ENCODE results near the gene PLAGL2. TPM values are rescaled to one million over a fixed set of nuclear protein-coding genes. Genes with fewer than 3 reads are reported as not detected.

PLAGL2 gene
- total and polyA plus RNA-seq, 2 of the 8 experiments (the other 6 are each of a cell fraction or from before 2014, with no cell fraction given) = 20.6 to 25.4 TPM

DNA sequence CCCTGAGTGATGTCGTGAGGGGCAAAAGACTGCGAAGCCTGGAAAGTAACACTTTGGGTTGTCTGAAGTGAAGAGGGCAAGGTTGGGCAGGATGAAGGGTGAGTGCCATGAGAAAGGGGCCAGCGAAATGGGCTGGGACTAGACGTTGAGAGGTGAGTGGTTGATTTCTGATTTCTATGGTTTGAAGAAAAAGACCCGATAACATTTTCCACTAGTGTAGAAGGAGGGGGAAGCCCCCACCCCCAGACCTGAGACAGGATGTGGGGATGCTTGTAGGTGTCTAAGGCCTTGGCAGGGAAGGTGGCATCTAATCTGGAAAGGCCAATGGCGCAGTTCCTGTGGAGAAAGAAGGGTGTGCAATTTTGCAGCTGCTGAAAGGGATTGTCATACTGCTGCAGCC lies 44.6 kb upstream of the PLAGL2 start (continued):
- TF ChIP-seq, protein P1, sequence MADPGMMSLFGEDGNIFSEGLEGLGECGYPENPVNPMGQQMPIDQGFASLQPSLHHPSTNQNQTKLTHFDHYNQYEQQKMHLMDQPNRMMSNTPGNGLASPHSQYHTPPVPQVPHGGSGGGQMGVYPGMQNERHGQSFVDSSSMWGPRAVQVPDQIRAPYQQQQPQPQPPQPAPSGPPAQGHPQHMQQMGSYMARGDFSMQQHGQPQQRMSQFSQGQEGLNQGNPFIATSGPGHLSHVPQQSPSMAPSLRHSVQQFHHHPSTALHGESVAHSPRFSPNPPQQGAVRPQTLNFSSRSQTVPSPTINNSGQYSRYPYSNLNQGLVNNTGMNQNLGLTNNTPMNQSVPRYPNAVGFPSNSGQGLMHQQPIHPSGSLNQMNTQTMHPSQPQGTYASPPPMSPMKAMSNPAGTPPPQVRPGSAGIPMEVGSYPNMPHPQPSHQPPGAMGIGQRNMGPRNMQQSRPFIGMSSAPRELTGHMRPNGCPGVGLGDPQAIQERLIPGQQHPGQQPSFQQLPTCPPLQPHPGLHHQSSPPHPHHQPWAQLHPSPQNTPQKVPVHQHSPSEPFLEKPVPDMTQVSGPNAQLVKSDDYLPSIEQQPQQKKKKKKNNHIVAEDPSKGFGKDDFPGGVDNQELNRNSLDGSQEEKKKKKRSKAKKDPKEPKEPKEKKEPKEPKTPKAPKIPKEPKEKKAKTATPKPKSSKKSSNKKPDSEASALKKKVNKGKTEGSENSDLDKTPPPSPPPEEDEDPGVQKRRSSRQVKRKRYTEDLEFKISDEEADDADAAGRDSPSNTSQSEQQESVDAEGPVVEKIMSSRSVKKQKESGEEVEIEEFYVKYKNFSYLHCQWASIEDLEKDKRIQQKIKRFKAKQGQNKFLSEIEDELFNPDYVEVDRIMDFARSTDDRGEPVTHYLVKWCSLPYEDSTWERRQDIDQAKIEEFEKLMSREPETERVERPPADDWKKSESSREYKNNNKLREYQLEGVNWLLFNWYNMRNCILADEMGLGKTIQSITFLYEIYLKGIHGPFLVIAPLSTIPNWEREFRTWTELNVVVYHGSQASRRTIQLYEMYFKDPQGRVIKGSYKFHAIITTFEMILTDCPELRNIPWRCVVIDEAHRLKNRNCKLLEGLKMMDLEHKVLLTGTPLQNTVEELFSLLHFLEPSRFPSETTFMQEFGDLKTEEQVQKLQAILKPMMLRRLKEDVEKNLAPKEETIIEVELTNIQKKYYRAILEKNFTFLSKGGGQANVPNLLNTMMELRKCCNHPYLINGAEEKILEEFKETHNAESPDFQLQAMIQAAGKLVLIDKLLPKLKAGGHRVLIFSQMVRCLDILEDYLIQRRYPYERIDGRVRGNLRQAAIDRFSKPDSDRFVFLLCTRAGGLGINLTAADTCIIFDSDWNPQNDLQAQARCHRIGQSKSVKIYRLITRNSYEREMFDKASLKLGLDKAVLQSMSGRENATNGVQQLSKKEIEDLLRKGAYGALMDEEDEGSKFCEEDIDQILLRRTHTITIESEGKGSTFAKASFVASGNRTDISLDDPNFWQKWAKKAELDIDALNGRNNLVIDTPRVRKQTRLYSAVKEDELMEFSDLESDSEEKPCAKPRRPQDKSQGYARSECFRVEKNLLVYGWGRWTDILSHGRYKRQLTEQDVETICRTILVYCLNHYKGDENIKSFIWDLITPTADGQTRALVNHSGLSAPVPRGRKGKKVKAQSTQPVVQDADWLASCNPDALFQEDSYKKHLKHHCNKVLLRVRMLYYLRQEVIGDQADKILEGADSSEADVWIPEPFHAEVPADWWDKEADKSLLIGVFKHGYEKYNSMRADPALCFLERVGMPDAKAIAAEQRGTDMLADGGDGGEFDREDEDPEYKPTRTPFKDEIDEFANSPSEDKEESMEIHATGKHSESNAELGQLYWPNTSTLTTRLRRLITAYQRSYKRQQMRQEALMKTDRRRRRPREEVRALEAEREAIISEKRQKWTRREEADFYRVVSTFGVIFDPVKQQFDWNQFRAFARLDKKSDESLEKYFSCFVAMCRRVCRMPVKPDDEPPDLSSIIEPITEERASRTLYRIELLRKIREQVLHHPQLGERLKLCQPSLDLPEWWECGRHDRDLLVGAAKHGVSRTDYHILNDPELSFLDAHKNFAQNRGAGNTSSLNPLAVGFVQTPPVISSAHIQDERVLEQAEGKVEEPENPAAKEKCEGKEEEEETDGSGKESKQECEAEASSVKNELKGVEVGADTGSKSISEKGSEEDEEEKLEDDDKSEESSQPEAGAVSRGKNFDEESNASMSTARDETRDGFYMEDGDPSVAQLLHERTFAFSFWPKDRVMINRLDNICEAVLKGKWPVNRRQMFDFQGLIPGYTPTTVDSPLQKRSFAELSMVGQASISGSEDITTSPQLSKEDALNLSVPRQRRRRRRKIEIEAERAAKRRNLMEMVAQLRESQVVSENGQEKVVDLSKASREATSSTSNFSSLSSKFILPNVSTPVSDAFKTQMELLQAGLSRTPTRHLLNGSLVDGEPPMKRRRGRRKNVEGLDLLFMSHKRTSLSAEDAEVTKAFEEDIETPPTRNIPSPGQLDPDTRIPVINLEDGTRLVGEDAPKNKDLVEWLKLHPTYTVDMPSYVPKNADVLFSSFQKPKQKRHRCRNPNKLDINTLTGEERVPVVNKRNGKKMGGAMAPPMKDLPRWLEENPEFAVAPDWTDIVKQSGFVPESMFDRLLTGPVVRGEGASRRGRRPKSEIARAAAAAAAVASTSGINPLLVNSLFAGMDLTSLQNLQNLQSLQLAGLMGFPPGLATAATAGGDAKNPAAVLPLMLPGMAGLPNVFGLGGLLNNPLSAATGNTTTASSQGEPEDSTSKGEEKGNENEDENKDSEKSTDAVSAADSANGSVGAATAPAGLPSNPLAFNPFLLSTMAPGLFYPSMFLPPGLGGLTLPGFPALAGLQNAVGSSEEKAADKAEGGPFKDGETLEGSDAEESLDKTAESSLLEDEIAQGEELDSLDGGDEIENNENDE (IDR thresholded peaks at IDR 0.05; ENCODE audit: insufficient replicate concordance, low read length) = no peak
- TF ChIP-seq, protein P2, sequence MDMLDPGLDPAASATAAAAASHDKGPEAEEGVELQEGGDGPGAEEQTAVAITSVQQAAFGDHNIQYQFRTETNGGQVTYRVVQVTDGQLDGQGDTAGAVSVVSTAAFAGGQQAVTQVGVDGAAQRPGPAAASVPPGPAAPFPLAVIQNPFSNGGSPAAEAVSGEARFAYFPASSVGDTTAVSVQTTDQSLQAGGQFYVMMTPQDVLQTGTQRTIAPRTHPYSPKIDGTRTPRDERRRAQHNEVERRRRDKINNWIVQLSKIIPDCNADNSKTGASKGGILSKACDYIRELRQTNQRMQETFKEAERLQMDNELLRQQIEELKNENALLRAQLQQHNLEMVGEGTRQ (IDR thresholded peaks at IDR 0.05; ENCODE audit: low read length) = no peak
- TF ChIP-seq MAX (IDR thresholded peaks at IDR 0.05) (no peak), KDM5A (IDR thresholded peaks at IDR 0.05; ENCODE audit: low read length) (no peak), TBP (IDR thresholded peaks at IDR 0.05; ENCODE audit: low read depth, low read length) (no peak), CHD1 (IDR thresholded peaks at IDR 0.05; ENCODE audit: low read depth, low read length) (no peak), NRF1 (IDR thresholded peaks at IDR 0.05; ENCODE audit: low read depth, low read length) (no peak), BRCA1 (IDR thresholded peaks at IDR 0.05; ENCODE audit: low read depth, low read length) (no peak), POLR2AphosphoS5 (IDR thresholded peaks at IDR 0.05; ENCODE audit: low read depth, low read length) (no peak)

Data from H1 (cell line).